ENCODE results near the gene KAT8. TPM values are rescaled to one million over a fixed set of nuclear protein-coding genes. Genes with fewer than 3 reads are reported as not detected.

KAT8 gene
- total and polyA plus RNA-seq, 2 of the 13 experiments (the other 11 are each of a cell fraction or from before 2014, with no cell fraction given): 79.0 to 84.2 TPM

DNA sequence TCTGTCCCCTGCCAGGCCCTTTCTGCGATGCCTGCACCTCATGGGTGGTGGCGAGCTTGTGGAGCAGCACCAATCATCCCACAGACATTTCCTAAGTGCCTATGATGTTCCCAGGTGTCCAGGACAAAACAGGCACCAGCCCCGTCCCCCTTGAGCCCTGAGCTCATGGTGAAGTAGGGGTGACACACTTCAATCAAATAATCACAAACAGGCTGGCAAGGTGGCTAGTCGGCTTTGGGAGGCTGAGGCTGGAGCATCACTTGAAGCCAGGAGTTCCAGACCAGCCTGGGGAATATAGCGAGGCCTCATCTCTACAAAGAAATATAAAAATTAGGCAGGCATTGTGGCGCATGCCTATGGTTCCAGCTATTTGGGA is 18.8 kb downstream of the KAT8 start (continued):
- TF ChIP-seq, protein P1, sequence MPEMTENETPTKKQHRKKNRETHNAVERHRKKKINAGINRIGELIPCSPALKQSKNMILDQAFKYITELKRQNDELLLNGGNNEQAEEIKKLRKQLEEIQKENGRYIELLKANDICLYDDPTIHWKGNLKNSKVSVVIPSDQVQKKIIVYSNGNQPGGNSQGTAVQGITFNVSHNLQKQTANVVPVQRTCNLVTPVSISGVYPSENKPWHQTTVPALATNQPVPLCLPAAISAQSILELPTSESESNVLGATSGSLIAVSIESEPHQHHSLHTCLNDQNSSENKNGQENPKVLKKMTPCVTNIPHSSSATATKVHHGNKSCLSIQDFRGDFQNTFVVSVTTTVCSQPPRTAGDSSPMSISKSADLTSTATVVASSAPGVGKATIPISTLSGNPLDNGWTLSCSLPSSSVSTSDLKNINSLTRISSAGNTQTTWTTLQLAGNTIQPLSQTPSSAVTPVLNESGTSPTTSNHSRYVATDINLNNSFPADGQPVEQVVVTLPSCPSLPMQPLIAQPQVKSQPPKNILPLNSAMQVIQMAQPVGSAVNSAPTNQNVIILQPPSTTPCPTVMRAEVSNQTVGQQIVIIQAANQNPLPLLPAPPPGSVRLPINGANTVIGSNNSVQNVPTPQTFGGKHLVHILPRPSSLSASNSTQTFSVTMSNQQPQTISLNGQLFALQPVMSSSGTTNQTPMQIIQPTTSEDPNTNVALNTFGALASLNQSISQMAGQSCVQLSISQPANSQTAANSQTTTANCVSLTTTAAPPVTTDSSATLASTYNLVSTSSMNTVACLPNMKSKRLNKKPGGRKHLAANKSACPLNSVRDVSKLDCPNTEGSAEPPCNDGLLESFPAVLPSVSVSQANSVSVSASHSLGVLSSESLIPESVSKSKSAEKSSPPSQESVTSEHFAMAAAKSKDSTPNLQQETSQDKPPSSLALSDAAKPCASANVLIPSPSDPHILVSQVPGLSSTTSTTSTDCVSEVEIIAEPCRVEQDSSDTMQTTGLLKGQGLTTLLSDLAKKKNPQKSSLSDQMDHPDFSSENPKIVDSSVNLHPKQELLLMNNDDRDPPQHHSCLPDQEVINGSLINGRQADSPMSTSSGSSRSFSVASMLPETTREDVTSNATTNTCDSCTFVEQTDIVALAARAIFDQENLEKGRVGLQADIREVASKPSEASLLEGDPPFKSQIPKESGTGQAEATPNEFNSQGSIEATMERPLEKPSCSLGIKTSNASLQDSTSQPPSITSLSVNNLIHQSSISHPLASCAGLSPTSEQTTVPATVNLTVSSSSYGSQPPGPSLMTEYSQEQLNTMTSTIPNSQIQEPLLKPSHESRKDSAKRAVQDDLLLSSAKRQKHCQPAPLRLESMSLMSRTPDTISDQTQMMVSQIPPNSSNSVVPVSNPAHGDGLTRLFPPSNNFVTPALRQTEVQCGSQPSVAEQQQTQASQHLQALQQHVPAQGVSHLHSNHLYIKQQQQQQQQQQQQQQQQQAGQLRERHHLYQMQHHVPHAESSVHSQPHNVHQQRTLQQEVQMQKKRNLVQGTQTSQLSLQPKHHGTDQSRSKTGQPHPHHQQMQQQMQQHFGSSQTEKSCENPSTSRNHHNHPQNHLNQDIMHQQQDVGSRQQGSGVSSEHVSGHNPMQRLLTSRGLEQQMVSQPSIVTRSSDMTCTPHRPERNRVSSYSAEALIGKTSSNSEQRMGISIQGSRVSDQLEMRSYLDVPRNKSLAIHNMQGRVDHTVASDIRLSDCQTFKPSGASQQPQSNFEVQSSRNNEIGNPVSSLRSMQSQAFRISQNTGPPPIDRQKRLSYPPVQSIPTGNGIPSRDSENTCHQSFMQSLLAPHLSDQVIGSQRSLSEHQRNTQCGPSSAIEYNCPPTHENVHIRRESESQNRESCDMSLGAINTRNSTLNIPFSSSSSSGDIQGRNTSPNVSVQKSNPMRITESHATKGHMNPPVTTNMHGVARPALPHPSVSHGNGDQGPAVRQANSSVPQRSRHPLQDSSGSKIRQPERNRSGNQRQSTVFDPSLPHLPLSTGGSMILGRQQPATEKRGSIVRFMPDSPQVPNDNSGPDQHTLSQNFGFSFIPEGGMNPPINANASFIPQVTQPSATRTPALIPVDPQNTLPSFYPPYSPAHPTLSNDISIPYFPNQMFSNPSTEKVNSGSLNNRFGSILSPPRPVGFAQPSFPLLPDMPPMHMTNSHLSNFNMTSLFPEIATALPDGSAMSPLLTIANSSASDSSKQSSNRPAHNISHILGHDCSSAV (CRISPR knock-in tag; IDR thresholded peaks at IDR 0.05; ENCODE audit: borderline replicate concordance): no peak
- TF ChIP-seq ZFYVE20 (CRISPR knock-in tag; IDR thresholded peaks at IDR 0.05; ENCODE audit: borderline replicate concordance, low read depth) (no peak), JUND (CRISPR knock-in tag; IDR thresholded peaks at IDR 0.05) (no peak), TBL1XR1 (IDR thresholded peaks at IDR 0.05; ENCODE audit: borderline replicate concordance, low read length, partially characterized antibody) (no peak)
- TF ChIP-seq, protein P2, sequence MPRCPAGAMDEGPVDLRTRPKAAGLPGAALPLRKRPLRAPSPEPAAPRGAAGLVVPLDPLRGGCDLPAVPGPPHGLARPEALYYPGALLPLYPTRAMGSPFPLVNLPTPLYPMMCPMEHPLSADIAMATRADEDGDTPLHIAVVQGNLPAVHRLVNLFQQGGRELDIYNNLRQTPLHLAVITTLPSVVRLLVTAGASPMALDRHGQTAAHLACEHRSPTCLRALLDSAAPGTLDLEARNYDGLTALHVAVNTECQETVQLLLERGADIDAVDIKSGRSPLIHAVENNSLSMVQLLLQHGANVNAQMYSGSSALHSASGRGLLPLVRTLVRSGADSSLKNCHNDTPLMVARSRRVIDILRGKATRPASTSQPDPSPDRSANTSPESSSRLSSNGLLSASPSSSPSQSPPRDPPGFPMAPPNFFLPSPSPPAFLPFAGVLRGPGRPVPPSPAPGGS (CRISPR knock-in tag; IDR thresholded peaks at IDR 0.05): no peak

Data from HepG2 (cell line).